Measurements from ENCODE around the gene TMEM54.

Gene TMEM54

DNA sequence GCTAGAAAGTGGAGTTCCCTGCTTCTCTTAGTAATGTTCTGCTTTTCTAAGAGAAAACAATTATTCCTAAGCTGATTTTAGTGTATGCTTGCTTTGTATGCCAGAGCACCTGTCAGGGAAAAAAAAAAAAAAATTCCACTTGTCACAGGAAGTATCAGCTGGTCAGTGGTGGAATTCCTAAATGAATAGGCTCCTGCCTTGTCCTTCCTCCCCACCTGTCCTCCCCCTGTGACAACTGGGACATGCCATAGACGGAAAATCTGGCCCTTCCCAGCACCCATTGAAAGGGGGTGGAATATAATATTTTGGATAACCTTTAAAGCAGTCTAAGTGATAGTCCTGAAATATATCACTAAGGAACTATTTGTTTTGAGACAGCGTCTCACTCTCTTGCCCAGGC is 41.3 kb downstream of the TMEM54 start:
- no peak for DNase-seq

DNA sequence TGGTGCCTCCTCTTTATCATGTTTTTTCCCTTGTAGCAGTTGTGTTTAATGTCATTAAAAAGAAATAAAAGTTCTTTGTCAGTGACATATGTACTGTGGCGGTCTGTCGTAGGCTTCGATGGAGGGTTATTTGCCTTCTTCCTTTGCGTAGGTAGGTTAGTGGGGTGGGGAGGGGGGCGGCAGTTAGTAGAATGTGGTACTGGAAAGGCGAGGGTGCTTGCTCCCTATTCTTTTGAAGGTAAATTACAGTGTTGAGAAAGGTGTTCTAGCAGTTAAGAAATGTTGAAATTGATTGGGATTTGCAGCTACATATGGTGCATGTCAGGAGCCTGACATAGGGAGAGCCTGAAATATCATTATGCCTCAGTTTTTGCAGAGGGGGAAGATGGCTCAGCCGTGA is 42.4 kb downstream of the TMEM54 start:
- no peak for DNase-seq

DNA sequence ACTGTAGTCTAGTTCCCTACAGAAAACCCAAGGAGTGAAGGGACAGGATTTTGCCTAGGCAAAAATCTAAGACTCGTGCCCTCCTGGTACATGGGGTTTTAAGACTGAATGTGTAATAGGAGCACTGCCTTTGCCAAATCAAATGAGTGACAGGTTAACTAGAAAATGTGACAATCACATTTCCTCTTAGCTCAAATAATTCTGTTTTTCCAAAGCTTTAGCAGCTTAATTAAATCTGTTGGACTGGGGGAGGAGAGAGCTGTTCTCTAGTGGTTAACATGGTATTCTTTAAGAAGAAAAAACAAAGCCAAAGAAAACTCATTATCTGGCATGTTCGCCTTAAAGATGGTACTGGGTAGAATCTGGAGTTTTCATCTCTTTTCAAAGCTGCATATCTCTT is 43.1 kb downstream of the TMEM54 start:
- no peak for DNase-seq

DNA sequence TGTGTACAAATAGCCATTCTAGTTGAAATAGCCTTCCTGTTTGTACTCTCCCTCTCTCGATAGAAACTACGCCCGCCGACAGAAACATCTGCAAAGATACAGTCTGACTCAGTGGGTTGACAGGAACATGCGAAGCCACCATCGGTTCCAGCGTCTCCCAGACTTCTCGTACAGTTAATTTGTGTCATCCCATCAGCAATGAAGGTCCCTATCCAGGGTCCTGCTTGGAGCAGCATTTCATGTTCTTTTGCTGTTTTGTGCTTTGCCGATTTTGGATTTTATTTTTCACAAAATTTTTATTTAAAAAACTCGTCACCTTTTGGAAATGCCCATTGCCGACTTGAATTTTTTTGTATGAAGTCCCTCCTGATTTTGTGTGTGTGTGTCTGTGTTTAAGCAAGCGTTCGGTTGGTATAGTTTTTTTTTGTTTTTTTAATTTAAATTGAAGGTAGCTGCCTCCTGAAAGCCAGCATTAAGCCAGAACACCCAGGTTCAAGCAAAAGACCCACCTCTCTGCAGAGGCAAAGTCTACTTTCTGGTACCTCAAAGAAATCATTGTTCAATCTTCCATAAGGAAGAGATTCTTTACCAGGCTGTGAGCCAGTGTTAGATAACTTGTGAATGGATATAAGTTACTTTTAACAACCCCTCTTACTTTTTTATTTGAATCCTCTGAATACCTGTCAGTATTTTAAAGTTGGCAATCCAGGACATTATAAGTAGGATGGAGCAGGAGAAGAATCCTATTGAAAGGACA is 45.1 kb downstream of the TMEM54 start:
- no peak for DNase-seq

DNA sequence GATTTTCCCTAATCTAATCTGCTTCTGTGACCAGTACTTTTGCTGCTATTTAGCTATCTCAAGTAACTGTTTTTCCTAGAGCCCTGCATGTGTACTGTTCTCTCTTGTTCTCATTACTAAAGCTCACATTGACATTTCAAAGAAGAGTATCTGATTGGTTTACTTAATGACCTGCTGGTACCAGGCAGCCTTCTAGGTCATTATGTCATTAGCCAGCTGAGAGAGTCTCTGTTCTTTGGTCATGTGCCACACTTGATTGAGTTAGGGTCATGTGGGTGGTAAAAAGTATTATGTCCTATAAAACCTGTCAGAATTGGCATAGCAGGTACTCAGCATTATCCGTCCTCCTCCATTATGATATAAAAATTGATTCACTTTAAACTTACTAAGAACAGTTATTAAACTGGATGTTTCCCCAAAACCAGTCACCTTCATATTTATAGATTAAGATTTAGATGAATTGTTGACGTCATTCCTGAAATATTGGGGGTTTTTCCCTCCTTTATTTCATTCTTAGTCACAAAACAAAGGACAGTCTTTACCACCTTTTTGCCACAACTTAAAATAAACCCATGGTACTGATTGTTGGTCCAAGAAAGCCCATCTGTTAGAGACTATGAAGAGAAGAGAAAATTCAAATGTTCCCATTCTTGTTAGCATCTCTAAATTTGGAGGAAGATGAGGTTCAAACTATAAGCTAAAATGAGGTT is 52.7 kb downstream of the TMEM54 start:
- no peak for DNase-seq

All from GOT3 (cell line).